Nephron progenitor cell (in vitro differentiated cells): ENCODE results near the gene FBXL14.
"Not testable (repeated sequence)": the region's sequence is repeated elsewhere in the genome, so short reads cannot be mapped to it uniquely, and the experiment has no call there.

Experiments
- DNase-seq: peaks from one replicate; pipeline ENCODE4 v3.0.0; 2021
- H3K27ac Mint-ChIP-seq: 2 replicates; pipeline ENCODE4 v1.8.0; 2021; ENCODE audit warnings: mild to moderate bottlenecking, moderate library complexity, mixed read lengths
- H3K27me3 Mint-ChIP-seq: 2 replicates; pipeline ENCODE4 v1.8.0; 2021; ENCODE audit warnings: mild to moderate bottlenecking, low read depth, mixed read lengths; ENCODE audit not compliant: poor library complexity
- H3K36me3 Mint-ChIP-seq: 2 replicates; pipeline ENCODE4 v1.8.0; 2021; ENCODE audit warnings: low read depth, mixed read lengths
- H3K4me1 Mint-ChIP-seq: 2 replicates; pipeline ENCODE4 v1.8.0; 2021; ENCODE audit warnings: mixed read lengths
- H3K4me3 Mint-ChIP-seq: 2 replicates; pipeline ENCODE4 v1.8.0; 2021; ENCODE audit warnings: mild to moderate bottlenecking, moderate library complexity, mixed read lengths
- H3K9me3 Mint-ChIP-seq: 2 replicates; pipeline ENCODE4 v1.8.0; 2021; ENCODE audit warnings: mild to moderate bottlenecking, moderate library complexity, mixed read lengths
- CTCF ChIP-seq: fragments of 200-600 bp; sonication (generic); IDR thresholded peaks from 2 replicates; pipeline ENCODE4 v1.5.0; 2021; ENCODE audit warnings: antibody characterized with exemption

Gene FBXL14

GRCh38 chr12:1559676-1560091 is 34.7 kb downstream of the FBXL14 start:
- Mint-ChIP-seq H3K9me3 (peaks cover 22% of the 10 kb centered on the region), H3K27ac (peak overlapping the region; percentile 5), H3K36me3 (peaks cover 26% of the 10 kb centered on the region), H3K4me3 (no peak overlapping the region), H3K27me3 (peaks cover 6% of the 10 kb centered on the region), H3K4me1 (peaks cover 20% of the 10 kb centered on the region)
- DNase-seq = no peak
- no peak for TF ChIP-seq CTCF

- H3K9me3 Mint-ChIP-seq = peaks cover 22% of the 10 kb centered on the region
- H3K36me3 Mint-ChIP-seq = peaks cover 35% of the 10 kb centered on the region
- not testable (repeated sequence) for DNase-seq, H3K27ac Mint-ChIP-seq, H3K27me3 Mint-ChIP-seq, H3K4me3 Mint-ChIP-seq
- peaks cover 29% of the 10 kb centered on the region for H3K4me1 Mint-ChIP-seq
Measured at GRCh38 chr12:1558108-1558507, 36.3 kb downstream of the FBXL14 start.

GRCh38 chr12:1553987-1554982 is 40.1 kb downstream of the FBXL14 start:
- TF ChIP-seq CTCF = no peak
- DNase-seq = no peak
- peaks cover 33% of the 10 kb centered on the region for H3K9me3 Mint-ChIP-seq
- peaks cover 29% of the 10 kb centered on the region for H3K4me1 Mint-ChIP-seq
- H3K4me3 Mint-ChIP-seq = peak overlapping the region; percentile 1
- peak overlapping the region; percentile 39 for H3K27ac Mint-ChIP-seq
- peaks cover 16% of the 10 kb centered on the region for H3K27me3 Mint-ChIP-seq
- peaks cover 43% of the 10 kb centered on the region for H3K36me3 Mint-ChIP-seq

- TF ChIP-seq CTCF = no peak
- Mint-ChIP-seq H3K4me1 (peaks cover 29% of the 10 kb centered on the region), H3K36me3 (peaks cover 44% of the 10 kb centered on the region), H3K9me3 (peaks cover 39% of the 10 kb centered on the region), H3K27me3 (peaks cover 18% of the 10 kb centered on the region), H3K27ac (peak overlapping the region; percentile 39), H3K4me3 (peak overlapping the region; percentile 1)
- DNase-seq = no peak
Measured at GRCh38 chr12:1553536-1553935, 40.8 kb downstream of the FBXL14 start.

GRCh38 chr12:1552911-1553491 is 41.4 kb downstream of the FBXL14 start:
- peaks cover 18% of the 10 kb centered on the region for H3K27me3 Mint-ChIP-seq
- peaks cover 44% of the 10 kb centered on the region for H3K36me3 Mint-ChIP-seq
- H3K4me3 Mint-ChIP-seq = no peak overlapping the region
- no peak for DNase-seq
- no peak overlapping the region for H3K27ac Mint-ChIP-seq
- no peak for TF ChIP-seq CTCF
- peaks cover 29% of the 10 kb centered on the region for H3K4me1 Mint-ChIP-seq
- H3K9me3 Mint-ChIP-seq = peaks cover 40% of the 10 kb centered on the region

GRCh38 chr12:1552171-1552570 is 42.2 kb downstream of the FBXL14 start:
- no peak for DNase-seq
- H3K36me3 Mint-ChIP-seq = peaks cover 44% of the 10 kb centered on the region
- H3K27me3 Mint-ChIP-seq = peaks cover 18% of the 10 kb centered on the region
- H3K9me3 Mint-ChIP-seq = peaks cover 38% of the 10 kb centered on the region
- no peak for TF ChIP-seq CTCF
- H3K27ac Mint-ChIP-seq = no peak overlapping the region
- no peak overlapping the region for H3K4me3 Mint-ChIP-seq
- peaks cover 34% of the 10 kb centered on the region for H3K4me1 Mint-ChIP-seq
